Upper lobe of right lung (tissue), 1 donor: ENCODE results near the gene CDYL. TPM values are rescaled to one million over a fixed set of nuclear protein-coding genes. Genes with fewer than 3 reads are reported as not detected.
A peak's percentile ranks its signal among the peaks of the same experiment; 100 is the strongest.

ENCODE experiments used
- ATAC-seq: fragments of 200-7000 bp; cut with Tn5 transposase; one replicate; pipeline ENCODE4 v1.9.1; 2020; ENCODE audit warnings: mild to moderate bottlenecking, moderate library complexity
- DNase-seq: peaks from one replicate; pipeline ENCODE4 v3.0.0-alpha.2; 2020
- H3K27ac ChIP-seq: fragments of 200-600 bp; one replicate; pipeline ENCODE4 v1.8.0; 2022
- H3K27me3 ChIP-seq: fragments of 200-600 bp; one replicate; pipeline ENCODE4 v1.8.0; 2022; ENCODE audit warnings: mild to moderate bottlenecking
- H3K36me3 ChIP-seq: fragments of 200-600 bp; one replicate; pipeline ENCODE4 v1.8.0; 2022
- H3K4me1 ChIP-seq: fragments of 200-600 bp; one replicate; pipeline ENCODE4 v1.8.0; 2022
- H3K4me3 ChIP-seq: fragments of 200-600 bp; one replicate; pipeline ENCODE4 v1.8.0; 2022; ENCODE audit warnings: mild to moderate bottlenecking
- H3K9me3 ChIP-seq: fragments of 200-600 bp; one replicate; pipeline ENCODE4 v1.8.0; 2022
- intact Hi-C: fragments of 100-400 bp; cut with DNase I; formaldehyde crosslinking; loops from one replicate; pipeline ENCODE4 v1.11.0; 2022
- total RNA-seq: library from RNA; stranded (reverse); fragmentation: NEBNext Ultra II Directional; extraction: Animal tissue kit (Norgen Biotek cat#: 25700); gene quantifications from one replicate; pipeline ENCODE4 v1.2.1, GENCODE V29; 2021
- TF ChIP-seq, protein P1 (sequence below): fragments of 200-600 bp; IDR thresholded peaks from one replicate; pipeline ENCODE4 v1.8.0; 2022; ENCODE audit warnings: antibody characterized with exemption
- donor health status: DM: no; HTN: yes; CAD: no; lungs with severe emphysema.

Gene CDYL
- total RNA-seq, 1 donor from 2014 or later: 40.8 TPM

DNA sequence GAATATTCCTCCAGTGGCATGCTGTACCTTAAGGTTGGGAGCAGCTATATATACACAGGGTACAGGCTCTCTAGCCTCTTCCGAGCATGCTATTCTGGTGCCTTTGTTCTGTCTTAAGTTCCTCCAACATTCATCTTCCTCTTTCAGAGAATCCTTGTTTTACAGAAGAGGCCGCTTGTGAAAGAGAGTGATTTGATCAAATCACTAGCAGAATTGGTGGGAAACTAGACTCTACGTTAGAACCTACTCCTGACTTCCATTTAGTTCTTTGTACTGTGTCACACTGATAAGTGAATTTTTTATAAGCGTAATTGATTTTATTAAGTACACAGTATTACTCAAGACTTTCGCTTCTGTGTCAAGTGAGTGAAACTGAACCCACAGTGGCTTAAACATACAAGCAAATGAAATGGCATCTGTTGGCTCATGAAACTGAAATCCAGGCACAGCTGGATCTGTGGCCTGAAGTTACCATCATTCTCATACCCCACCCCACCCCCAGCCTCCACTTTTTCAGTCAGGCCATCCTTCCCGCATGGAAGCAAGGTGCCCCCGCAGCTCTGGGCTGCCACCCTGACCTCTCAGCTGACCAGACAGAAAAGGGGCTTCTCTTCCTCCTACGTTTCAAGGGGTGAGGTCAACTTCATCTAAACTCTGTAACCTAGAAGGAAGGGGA, 125.3 kb downstream of the CDYL start:
- intact Hi-C loops: no loop called here
- Histone ChIP-seq H3K27ac (no peak overlapping the region), H3K4me3 (no peak overlapping the region), H3K9me3 (no peaks in the 10 kb centered on the region), H3K27me3 (no peaks in the 10 kb centered on the region), H3K36me3 (no peaks in the 10 kb centered on the region), H3K4me1 (peaks cover 4% of the 10 kb centered on the region)
- ATAC-seq (peak; percentile 65), DNase-seq (no peak)
- TF ChIP-seq, protein P1, sequence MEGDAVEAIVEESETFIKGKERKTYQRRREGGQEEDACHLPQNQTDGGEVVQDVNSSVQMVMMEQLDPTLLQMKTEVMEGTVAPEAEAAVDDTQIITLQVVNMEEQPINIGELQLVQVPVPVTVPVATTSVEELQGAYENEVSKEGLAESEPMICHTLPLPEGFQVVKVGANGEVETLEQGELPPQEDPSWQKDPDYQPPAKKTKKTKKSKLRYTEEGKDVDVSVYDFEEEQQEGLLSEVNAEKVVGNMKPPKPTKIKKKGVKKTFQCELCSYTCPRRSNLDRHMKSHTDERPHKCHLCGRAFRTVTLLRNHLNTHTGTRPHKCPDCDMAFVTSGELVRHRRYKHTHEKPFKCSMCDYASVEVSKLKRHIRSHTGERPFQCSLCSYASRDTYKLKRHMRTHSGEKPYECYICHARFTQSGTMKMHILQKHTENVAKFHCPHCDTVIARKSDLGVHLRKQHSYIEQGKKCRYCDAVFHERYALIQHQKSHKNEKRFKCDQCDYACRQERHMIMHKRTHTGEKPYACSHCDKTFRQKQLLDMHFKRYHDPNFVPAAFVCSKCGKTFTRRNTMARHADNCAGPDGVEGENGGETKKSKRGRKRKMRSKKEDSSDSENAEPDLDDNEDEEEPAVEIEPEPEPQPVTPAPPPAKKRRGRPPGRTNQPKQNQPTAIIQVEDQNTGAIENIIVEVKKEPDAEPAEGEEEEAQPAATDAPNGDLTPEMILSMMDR: no peak

- H3K27me3 ChIP-seq: no peaks in the 10 kb centered on the region
- no peak overlapping the region for H3K27ac ChIP-seq
- H3K36me3 ChIP-seq: no peaks in the 10 kb centered on the region
- peaks cover 10% of the 10 kb centered on the region for H3K4me1 ChIP-seq
- H3K9me3 ChIP-seq: no peaks in the 10 kb centered on the region
- DNase-seq: no peak
- intact Hi-C loops: no loop called here
- TF ChIP-seq, protein P1: no peak
- H3K4me3 ChIP-seq: no peak overlapping the region
- ATAC-seq: peak; percentile 30
Observed at GRCh38 chr6:4902363-4902762, 126.2 kb downstream of the CDYL start.

GRCh38 chr6:4903121-4903520, 126.9 kb downstream of the CDYL start:
- H3K9me3 ChIP-seq: no peaks in the 10 kb centered on the region
- ATAC-seq (no peak), DNase-seq (no peak)
- H3K4me1 ChIP-seq: peaks cover 13% of the 10 kb centered on the region
- TF ChIP-seq, protein P1: no peak
- intact Hi-C loops: no loop called here
- H3K4me3 ChIP-seq: no peak overlapping the region
- no peak overlapping the region for H3K27ac ChIP-seq
- no peaks in the 10 kb centered on the region for H3K27me3 ChIP-seq
- H3K36me3 ChIP-seq: no peaks in the 10 kb centered on the region

DNA sequence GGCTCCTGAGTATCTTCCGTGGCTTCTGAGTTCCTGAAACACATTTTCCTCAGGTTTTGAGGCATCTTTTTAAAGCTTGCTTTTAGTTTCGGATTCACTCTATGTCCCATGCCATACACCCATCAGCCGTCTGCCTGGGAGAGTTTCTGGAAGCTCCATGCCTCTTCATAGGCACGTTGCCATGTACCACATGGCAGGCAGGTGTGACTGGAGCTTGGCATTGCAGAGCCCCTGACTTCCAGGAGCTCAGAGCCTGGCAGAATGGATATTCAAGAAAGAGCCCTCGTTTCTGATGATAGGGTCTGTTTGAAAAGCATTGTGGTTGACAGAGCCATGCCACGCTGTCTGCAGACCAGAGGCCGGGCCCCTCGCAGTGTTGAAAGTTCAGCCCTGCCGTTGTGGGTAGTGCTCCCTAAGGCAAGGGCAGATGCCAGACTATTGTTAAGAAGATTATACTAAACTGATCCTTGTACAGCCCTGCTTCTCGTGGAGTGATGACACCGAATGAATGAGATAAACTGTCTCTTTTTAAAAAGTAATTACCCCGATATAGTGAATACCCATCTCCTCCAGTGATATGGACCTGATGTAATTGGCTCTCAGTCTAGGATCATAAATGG, 127.7 kb downstream of the CDYL start:
- Histone ChIP-seq H3K4me3 (no peak overlapping the region), H3K27me3 (no peaks in the 10 kb centered on the region), H3K36me3 (no peaks in the 10 kb centered on the region), H3K4me1 (peaks cover 13% of the 10 kb centered on the region), H3K9me3 (no peaks in the 10 kb centered on the region), H3K27ac (no peak overlapping the region)
- DNase-seq: no peak
- intact Hi-C loops: no loop called here
- no peak for ATAC-seq
- TF ChIP-seq, protein P1: no peak

DNA sequence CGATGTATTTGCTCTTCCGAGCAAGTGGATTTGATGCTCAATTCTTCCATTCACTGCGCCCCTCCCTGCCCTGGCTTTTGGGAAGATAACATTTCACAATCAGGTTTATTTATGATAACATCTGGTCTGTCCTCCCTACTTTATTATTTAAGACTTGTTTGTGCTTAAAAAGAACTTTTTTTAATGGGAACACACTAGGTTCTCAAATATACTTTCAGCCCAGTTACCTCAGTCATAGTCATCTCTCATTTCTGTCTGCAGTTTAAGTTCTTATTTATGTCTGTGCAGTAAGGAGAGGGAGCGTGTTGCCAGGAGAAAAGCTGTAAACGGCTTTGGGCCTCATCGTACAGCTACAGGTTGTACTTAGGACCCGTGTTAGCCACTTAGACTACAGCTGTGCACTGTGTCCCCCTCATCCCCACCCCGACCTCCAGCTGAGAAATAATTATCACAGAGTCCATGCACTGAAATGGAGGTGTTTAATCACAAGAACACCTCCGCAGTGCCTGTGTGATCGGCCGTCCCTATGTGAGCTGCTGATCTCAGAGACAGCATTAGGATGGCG, 128.3 kb downstream of the CDYL start:
- ATAC-seq (no peak), DNase-seq (no peak)
- H3K4me1 ChIP-seq: peaks cover 13% of the 10 kb centered on the region
- H3K4me3 ChIP-seq: no peak overlapping the region
- H3K36me3 ChIP-seq: no peaks in the 10 kb centered on the region
- TF ChIP-seq, protein P1: no peak
- no peaks in the 10 kb centered on the region for H3K9me3 ChIP-seq
- no peak overlapping the region for H3K27ac ChIP-seq
- no peaks in the 10 kb centered on the region for H3K27me3 ChIP-seq
- intact Hi-C loops: no loop called here
